ENCODE data around the gene BUD31. TPM values are rescaled to one million over a fixed set of nuclear protein-coding genes. Genes with fewer than 3 reads are reported as not detected.
"Not testable (repeated sequence)": the region's sequence is repeated elsewhere in the genome, so short reads cannot be mapped to it uniquely, and the experiment has no call there.

Gene BUD31
- polyA plus RNA-seq, 1 experiment, result 82.3 TPM

GRCh38 chr7:99415513-99416127 is 6.9 kb downstream of the BUD31 start:
- not testable (repeated sequence) for DNase-seq (ENCODE audit: low read depth, low spot score); H3K4me3 ChIP-seq (ENCODE audit: low read depth, low read length); H3K27ac ChIP-seq (ENCODE audit: low read depth, low read length); H3K9me3 ChIP-seq (ENCODE audit: control insufficient read depth, insufficient read depth, low read length); H3K27me3 ChIP-seq (ENCODE audit: control insufficient read depth, insufficient read depth, low read length)
- POLR2A ChIA-PET, result interaction anchor here (0.6 kb wide), 1 partner anchor 90 kb away, joined by 3 read pairs; the partner anchor contains the start of gene ARPC1A
- peak; percentile 60 for TF ChIP-seq CTCF (IDR thresholded peaks at IDR 0.05; ENCODE audit: low read depth, low read length)
- CTCF ChIA-PET, result interaction anchor here (1.3 to 1.4 kb wide), 2 partner anchors 8 to 9 kb away, joined by 3 to 5 read pairs; partner anchors contain the start of gene PDAP1

DNA sequence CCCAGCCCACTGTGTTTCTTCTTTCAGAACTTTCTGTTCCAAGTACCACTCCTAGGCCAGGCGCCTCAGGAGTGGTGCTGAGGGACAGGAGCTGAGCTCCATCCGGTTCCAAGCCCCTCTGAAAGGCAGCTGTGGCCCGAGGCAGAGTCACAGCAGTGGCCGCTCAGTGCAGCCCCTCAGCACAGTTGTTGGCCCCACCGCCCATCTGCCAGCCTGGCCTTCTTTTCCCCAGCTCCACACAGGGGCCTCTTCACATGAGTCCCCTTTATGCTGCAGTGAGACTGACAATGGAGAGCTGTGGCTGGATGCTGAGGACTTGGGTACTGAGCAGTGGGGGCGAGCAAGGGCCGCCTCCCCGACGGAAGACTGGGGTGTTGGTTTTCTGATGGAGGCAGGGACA is 9.5 kb downstream of the BUD31 start:
- ChIA-PET POLR2A (interaction anchor here (1.9 kb wide), 1 partner anchor 9 kb away, joined by 6 read pairs; the partner anchor contains the start of genes BUD31 and PDAP1), CTCF (no interaction called here)
- Histone ChIP-seq H3K27ac (ENCODE audit: low read depth, low read length) (no peak overlapping the region), H3K4me3 (ENCODE audit: low read depth, low read length) (no peak overlapping the region), H3K27me3 (ENCODE audit: control insufficient read depth, insufficient read depth, low read length) (no peaks in the 10 kb centered on the region), H3K9me3 (ENCODE audit: control insufficient read depth, insufficient read depth, low read length) (no peaks in the 10 kb centered on the region)
- no peak for TF ChIP-seq CTCF (IDR thresholded peaks at IDR 0.05; ENCODE audit: low read depth, low read length)
- DNase-seq (ENCODE audit: low read depth, low spot score), result no peak

GRCh38 chr7:99419323-99420021 is 10.7 kb downstream of the BUD31 start:
- H3K9me3 ChIP-seq (ENCODE audit: control insufficient read depth, insufficient read depth, low read length), result no peaks in the 10 kb centered on the region
- H3K27ac ChIP-seq (ENCODE audit: low read depth, low read length), result no peak overlapping the region
- no peak for DNase-seq (ENCODE audit: low read depth, low spot score)
- H3K4me3 ChIP-seq (ENCODE audit: low read depth, low read length), result no peak overlapping the region
- ChIA-PET CTCF (no interaction called here), POLR2A (interaction anchor here (0.5 to 0.6 kb wide), 2 partner anchors 18 to 70 kb away, joined by 3 to 4 read pairs; no protein-coding TSS in a partner anchor)
- TF ChIP-seq CTCF (IDR thresholded peaks at IDR 0.05; ENCODE audit: low read depth, low read length), result no peak
- H3K27me3 ChIP-seq (ENCODE audit: control insufficient read depth, insufficient read depth, low read length), result no peaks in the 10 kb centered on the region

DNA sequence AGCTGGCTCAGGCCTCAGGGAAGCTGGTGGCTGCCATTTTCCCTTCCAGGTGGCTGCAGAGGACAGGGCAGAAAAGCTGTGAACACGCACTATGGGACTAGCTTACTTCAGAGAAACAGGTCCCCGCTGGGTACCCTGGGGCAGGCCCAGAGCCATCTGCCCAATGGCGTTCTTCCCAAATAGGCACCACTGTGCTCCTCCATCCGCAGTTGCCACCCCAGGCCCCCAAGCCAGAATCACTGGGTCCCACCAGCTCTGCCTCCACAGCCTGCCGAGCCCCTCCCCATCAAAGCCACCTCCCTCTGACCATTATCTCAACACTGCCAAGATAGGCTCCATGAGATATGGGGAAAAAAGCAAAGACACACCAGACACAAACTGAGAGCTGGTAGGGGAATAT is 11.4 kb downstream of the BUD31 start:
- no peak for DNase-seq (ENCODE audit: low read depth, low spot score)
- H3K27ac ChIP-seq (ENCODE audit: low read depth, low read length), result no peak overlapping the region
- ChIA-PET POLR2A (interaction anchor here (0.5 to 1.6 kb wide), 3 partner anchors 11 to 70 kb away, joined by 3 to 6 read pairs (median 4); partner anchors contain the start of genes BUD31 and PDAP1), CTCF (no interaction called here)
- no peak overlapping the region for H3K4me3 ChIP-seq (ENCODE audit: low read depth, low read length)
- no peak for TF ChIP-seq CTCF (IDR thresholded peaks at IDR 0.05; ENCODE audit: low read depth, low read length)
- no peaks in the 10 kb centered on the region for H3K27me3 ChIP-seq (ENCODE audit: control insufficient read depth, insufficient read depth, low read length)
- no peaks in the 10 kb centered on the region; the same call in 1 of the 2 replicates for H3K9me3 ChIP-seq (ENCODE audit: control insufficient read depth, insufficient read depth, low read length)

- no peak overlapping the region for H3K4me3 ChIP-seq (ENCODE audit: low read depth, low read length)
- no peaks in the 10 kb centered on the region; the same call in 1 of the 2 replicates for H3K9me3 ChIP-seq (ENCODE audit: control insufficient read depth, insufficient read depth, low read length)
- no peak for DNase-seq (ENCODE audit: low read depth, low spot score)
- ChIA-PET POLR2A (interaction anchor here (1.6 kb wide), 1 partner anchor 12 kb away, joined by 6 read pairs; the partner anchor contains the start of genes BUD31 and PDAP1), CTCF (no interaction called here)
- no peaks in the 10 kb centered on the region for H3K27me3 ChIP-seq (ENCODE audit: control insufficient read depth, insufficient read depth, low read length)
- no peak overlapping the region for H3K27ac ChIP-seq (ENCODE audit: low read depth, low read length)
- no peak for TF ChIP-seq CTCF (IDR thresholded peaks at IDR 0.05; ENCODE audit: low read depth, low read length)
These were observed 12.2 kb downstream of the BUD31 start for GRCh38 chr7:99420986-99421385.
